Activated T-cell treated with anti-CD3 and anti-CD28 coated beads for 24 hours (primary cell): Measurements from ENCODE around the gene GOLM1.
"Not testable (repeated sequence)": the region's sequence is repeated elsewhere in the genome, so short reads cannot be mapped to it uniquely, and the experiment has no call there.

Source experiments
- DNase-seq: peaks from one replicate; pipeline ENCODE4 v3.0.0-alpha.2; 2020; ENCODE audit warnings: low read depth

The GOLM1 gene

GRCh38 chr9:86098824-86099700 lies at the start of gene GOLM1:
TSS of gene GOLM1 (minus strand) at chr9:86099558. CDS start at chr9:86079320, 20,238 bp downstream.
- DNase-seq: no peak

- DNase-seq: not testable (repeated sequence)
Measured at GRCh38 chr9:86146671-86147070, 47.3 kb upstream of the GOLM1 start.

GRCh38 chr9:86145960-86146359 lies 46.6 kb upstream of the GOLM1 start:
- DNase-seq: not testable (repeated sequence)

- DNase-seq: no peak
Measured at GRCh38 chr9:86142973-86143372, 43.6 kb upstream of the GOLM1 start.

GRCh38 chr9:86141843-86142242 lies 42.5 kb upstream of the GOLM1 start:
- no peak for DNase-seq

- DNase-seq: no peak
Measured at GRCh38 chr9:86135371-86135770, 36.0 kb upstream of the GOLM1 start.

GRCh38 chr9:86134361-86134760 lies 35.0 kb upstream of the GOLM1 start:
- DNase-seq: no peak

GRCh38 chr9:86128235-86128822 lies 29.0 kb upstream of the GOLM1 start:
- no peak for DNase-seq

GRCh38 chr9:86126998-86127972 lies 27.9 kb upstream of the GOLM1 start:
- DNase-seq: no peak

- DNase-seq: no peak
Measured at GRCh38 chr9:86122311-86122710, 23.0 kb upstream of the GOLM1 start.

- DNase-seq: no peak
Measured at GRCh38 chr9:86119457-86119856, 20.1 kb upstream of the GOLM1 start.

- DNase-seq: no peak
Measured at GRCh38 chr9:86116425-86116824, 17.1 kb upstream of the GOLM1 start.

GRCh38 chr9:86115886-86116285 lies 16.5 kb upstream of the GOLM1 start:
- no peak for DNase-seq

- DNase-seq: no peak
Measured at GRCh38 chr9:86112057-86112456, 12.7 kb upstream of the GOLM1 start.

- no peak for DNase-seq
Measured at GRCh38 chr9:86102626-86103025, 3.3 kb upstream of the GOLM1 start.

- no peak for DNase-seq
Measured at GRCh38 chr9:86099701-86100364, 475 bp upstream of the GOLM1 start.

GRCh38 chr9:86097510-86098224 lies 1.7 kb downstream of the GOLM1 start:
- no peak for DNase-seq

- DNase-seq: no peak
Measured at GRCh38 chr9:86096386-86096785, 3.0 kb downstream of the GOLM1 start.

GRCh38 chr9:86093788-86094555 lies 5.4 kb downstream of the GOLM1 start:
- DNase-seq: no peak

- DNase-seq: no peak
Measured at GRCh38 chr9:86091477-86091876, 7.9 kb downstream of the GOLM1 start.
